Neural crest cell (in vitro differentiated cells): ENCODE results near the gene C22orf39. TPM values are rescaled to one million over a fixed set of nuclear protein-coding genes. Genes with fewer than 3 reads are reported as not detected.
A peak's percentile ranks its signal among the peaks of the same experiment; 100 is the strongest.

Source experiments
- DNase-seq: peaks from one replicate; pipeline ENCODE4 v3.0.0; 2021; ENCODE audit warnings: low read depth, mixed read lengths, low spot score
- H3K27ac Mint-ChIP-seq: one replicate; pipeline ENCODE4 v1.8.0; 2021; ENCODE audit warnings: mild to moderate bottlenecking, mixed read lengths; ENCODE audit not compliant: unreplicated experiment
- H3K27me3 Mint-ChIP-seq: 2 replicates; pipeline ENCODE4 v1.8.0; 2021; ENCODE audit warnings: low read depth, mild to moderate bottlenecking, mixed read lengths
- H3K36me3 Mint-ChIP-seq: 2 replicates; pipeline ENCODE4 v1.8.0; 2021; ENCODE audit warnings: low read depth, mild to moderate bottlenecking, mixed read lengths
- H3K4me1 Mint-ChIP-seq: 2 replicates; pipeline ENCODE4 v1.8.0; 2021; ENCODE audit warnings: mixed read lengths
- H3K4me3 Mint-ChIP-seq: one replicate; pipeline ENCODE4 v1.8.0; 2021; ENCODE audit warnings: mild to moderate bottlenecking, mixed read lengths
- H3K9me3 Mint-ChIP-seq: 2 replicates; pipeline ENCODE4 v1.8.0; 2021; ENCODE audit warnings: mixed read lengths
- total RNA-seq: library from RNA; stranded (reverse); gene quantifications from 2 replicates; pipeline ENCODE4 v1.2.1, GENCODE V29; 2021
- TF ChIP-seq, protein P1 (sequence below): fragments of 200-600 bp; sonication (generic); conservative IDR thresholded peaks from 2 replicates; pipeline ENCODE4 v1.5.0; 2021; ENCODE audit warnings: antibody characterized with exemption, mild to moderate bottlenecking

Gene C22orf39
- total RNA-seq, 1 donor from 2014 or later: 38.0 TPM

DNA sequence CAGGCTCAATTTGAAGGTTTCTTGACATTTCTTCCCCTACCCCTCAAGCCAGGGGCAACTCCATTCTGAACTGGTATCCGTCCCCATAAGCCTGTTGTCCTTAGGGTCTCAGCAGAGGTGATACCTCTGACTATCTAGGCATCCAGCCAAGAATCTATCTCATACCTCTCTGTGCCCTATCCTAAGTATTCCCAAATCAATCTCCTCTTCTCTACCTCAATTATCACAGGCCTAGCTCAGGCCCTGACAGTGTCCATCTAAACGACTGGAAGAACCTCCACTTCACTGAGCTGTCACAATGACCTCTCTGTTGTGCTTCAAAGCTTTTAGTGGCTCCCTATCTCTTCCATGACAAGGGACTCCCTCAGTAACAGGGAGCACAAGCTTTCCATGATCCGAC is 42.8 kb downstream of the C22orf39 start:
- no peak for DNase-seq
- Mint-ChIP-seq H3K4me3 (no peak overlapping the region), H3K9me3 (no peaks in the 10 kb centered on the region), H3K27ac (peak overlapping the region; percentile 3), H3K4me1 (no peaks in the 10 kb centered on the region), H3K27me3 (no peaks in the 10 kb centered on the region), H3K36me3 (peaks cover 15% of the 10 kb centered on the region)
- TF ChIP-seq, protein P1, sequence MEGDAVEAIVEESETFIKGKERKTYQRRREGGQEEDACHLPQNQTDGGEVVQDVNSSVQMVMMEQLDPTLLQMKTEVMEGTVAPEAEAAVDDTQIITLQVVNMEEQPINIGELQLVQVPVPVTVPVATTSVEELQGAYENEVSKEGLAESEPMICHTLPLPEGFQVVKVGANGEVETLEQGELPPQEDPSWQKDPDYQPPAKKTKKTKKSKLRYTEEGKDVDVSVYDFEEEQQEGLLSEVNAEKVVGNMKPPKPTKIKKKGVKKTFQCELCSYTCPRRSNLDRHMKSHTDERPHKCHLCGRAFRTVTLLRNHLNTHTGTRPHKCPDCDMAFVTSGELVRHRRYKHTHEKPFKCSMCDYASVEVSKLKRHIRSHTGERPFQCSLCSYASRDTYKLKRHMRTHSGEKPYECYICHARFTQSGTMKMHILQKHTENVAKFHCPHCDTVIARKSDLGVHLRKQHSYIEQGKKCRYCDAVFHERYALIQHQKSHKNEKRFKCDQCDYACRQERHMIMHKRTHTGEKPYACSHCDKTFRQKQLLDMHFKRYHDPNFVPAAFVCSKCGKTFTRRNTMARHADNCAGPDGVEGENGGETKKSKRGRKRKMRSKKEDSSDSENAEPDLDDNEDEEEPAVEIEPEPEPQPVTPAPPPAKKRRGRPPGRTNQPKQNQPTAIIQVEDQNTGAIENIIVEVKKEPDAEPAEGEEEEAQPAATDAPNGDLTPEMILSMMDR: no peak

GRCh38 chr22:19402642-19403191 is 44.8 kb downstream of the C22orf39 start:
- Mint-ChIP-seq H3K4me1 (no peaks in the 10 kb centered on the region), H3K9me3 (no peaks in the 10 kb centered on the region), H3K27ac (no peak overlapping the region), H3K4me3 (no peak overlapping the region), H3K27me3 (no peaks in the 10 kb centered on the region), H3K36me3 (peaks cover 15% of the 10 kb centered on the region)
- TF ChIP-seq, protein P1: no peak
- no peak for DNase-seq

DNA sequence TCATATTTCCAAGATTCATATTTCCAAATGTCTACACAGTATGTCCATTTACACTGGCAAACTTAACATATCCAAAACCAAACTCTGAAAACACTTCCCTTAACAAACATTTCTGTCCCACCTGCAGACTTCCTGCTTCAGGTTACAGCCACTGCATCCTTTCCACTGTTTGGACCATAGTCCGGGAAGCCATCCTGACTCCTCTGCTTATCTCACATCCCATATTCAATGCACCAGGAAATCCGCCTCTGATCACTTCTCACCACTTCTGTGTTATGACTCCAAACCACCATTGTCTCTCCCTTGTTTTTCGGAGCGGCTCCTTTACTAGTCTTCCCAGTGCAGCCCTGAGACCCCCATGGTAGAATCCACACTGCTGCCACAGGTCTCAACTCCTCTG is 46.0 kb downstream of the C22orf39 start:
- Mint-ChIP-seq H3K27me3 (no peaks in the 10 kb centered on the region), H3K9me3 (no peaks in the 10 kb centered on the region), H3K36me3 (peaks cover 13% of the 10 kb centered on the region), H3K4me1 (no peaks in the 10 kb centered on the region), H3K4me3 (no peak overlapping the region), H3K27ac (no peak overlapping the region)
- DNase-seq: no peak
- TF ChIP-seq, protein P1: no peak

DNA sequence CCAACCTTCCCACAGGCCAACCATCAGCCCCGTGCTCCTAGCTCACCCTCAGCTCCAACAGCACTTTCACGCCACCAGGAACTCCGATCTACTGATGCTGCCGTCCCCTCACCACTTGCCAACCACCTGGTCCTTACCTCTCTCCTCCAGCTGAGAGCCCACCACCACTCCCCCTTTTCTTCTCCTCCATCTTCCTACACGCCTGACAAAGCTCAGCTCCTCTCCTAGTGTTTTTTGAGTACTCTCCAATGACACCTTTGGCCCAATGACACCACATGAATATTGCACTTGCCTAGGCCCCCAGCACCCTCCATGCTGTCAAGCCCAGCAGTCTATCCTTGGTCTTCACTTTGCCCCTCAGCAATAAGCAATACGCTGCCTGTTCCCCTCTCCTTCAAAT is 46.6 kb downstream of the C22orf39 start:
- TF ChIP-seq, protein P1: no peak
- no peaks in the 10 kb centered on the region for H3K27me3 Mint-ChIP-seq
- no peaks in the 10 kb centered on the region for H3K4me1 Mint-ChIP-seq
- DNase-seq: no peak
- no peak overlapping the region for H3K4me3 Mint-ChIP-seq
- peaks cover 12% of the 10 kb centered on the region for H3K36me3 Mint-ChIP-seq
- H3K27ac Mint-ChIP-seq: no peak overlapping the region
- no peaks in the 10 kb centered on the region for H3K9me3 Mint-ChIP-seq

DNA sequence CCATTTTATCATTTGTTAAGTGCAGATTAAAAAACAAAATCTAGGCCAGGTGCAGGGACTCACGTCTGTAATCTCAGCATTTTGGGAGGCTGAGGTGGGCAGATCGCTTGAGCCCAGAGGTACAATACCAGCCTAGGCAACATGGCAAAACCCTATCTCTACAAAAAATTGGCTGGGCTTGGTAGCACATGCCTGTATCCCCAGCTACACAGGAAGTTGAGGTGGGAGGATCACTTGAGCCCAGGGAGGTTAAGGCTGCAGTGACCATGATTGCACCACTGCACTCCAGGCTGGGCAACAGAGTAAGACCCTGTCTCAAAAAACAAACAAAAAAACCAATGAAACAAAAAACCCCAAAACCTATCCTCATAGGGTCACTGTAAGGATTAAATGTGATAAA is 48.9 kb downstream of the C22orf39 start:
- Mint-ChIP-seq H3K27me3 (no peaks in the 10 kb centered on the region), H3K36me3 (peaks cover 11% of the 10 kb centered on the region)
- TF ChIP-seq, protein P1: no peak

DNA sequence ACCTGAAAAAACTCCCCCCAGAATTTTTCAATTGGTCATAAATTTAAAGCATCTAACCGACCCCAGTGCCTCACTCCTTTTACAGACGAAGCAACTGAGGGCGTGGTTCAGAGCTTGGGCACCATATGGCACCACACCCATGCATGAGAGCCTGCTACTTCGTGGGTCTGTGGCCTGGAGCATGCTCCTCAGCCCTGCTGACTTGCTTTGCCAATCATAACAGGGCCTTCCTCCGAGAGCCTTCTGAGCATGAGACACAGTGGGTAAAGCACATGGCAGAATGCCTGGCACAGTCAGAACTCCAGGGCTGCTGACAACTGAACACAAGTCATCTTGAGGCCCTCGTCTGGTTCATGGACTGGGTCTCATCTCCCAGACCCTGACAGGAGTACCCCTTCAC is 49.3 kb downstream of the C22orf39 start:
- H3K4me1 Mint-ChIP-seq: no peaks in the 10 kb centered on the region
- DNase-seq: no peak
- no peaks in the 10 kb centered on the region for H3K9me3 Mint-ChIP-seq
- no peak overlapping the region for H3K4me3 Mint-ChIP-seq
- no peak overlapping the region for H3K27ac Mint-ChIP-seq
- no peaks in the 10 kb centered on the region for H3K27me3 Mint-ChIP-seq
- H3K36me3 Mint-ChIP-seq: peaks cover 11% of the 10 kb centered on the region
- TF ChIP-seq, protein P1: no peak

More for the DNA sequence above, 48.9 kb downstream of the C22orf39 start:
- no peak overlapping the region for H3K4me3 Mint-ChIP-seq
- no peak for DNase-seq
- no peak overlapping the region for H3K27ac Mint-ChIP-seq
- no peaks in the 10 kb centered on the region for H3K9me3 Mint-ChIP-seq
- H3K4me1 Mint-ChIP-seq: no peaks in the 10 kb centered on the region
